Mucosa of stomach (tissue), 1 donor: ENCODE results near the gene GNPTAB.

ENCODE experiments used
- H3K27me3 ChIP-seq: one replicate; pipeline ENCODE4 v1.7.0; 2013; ENCODE audit warnings: mild to moderate bottlenecking, low read length; ENCODE audit not compliant: control insufficient read depth, insufficient read depth
- H3K36me3 ChIP-seq: one replicate; pipeline ENCODE4 v1.7.0; 2013; ENCODE audit warnings: low read length; ENCODE audit not compliant: control insufficient read depth, insufficient read depth
- H3K4me1 ChIP-seq: one replicate; pipeline ENCODE4 v1.7.0; 2013; ENCODE audit warnings: mild to moderate bottlenecking, low read length; ENCODE audit not compliant: control insufficient read depth, insufficient read depth
- H3K4me3 ChIP-seq: one replicate; pipeline ENCODE4 v1.7.0; 2013; ENCODE audit warnings: low read length
- H3K9ac ChIP-seq: one replicate; pipeline ENCODE4 v1.7.0; 2013; ENCODE audit warnings: mild to moderate bottlenecking, low read length, moderate library complexity
- H3K9me3 ChIP-seq: one replicate; pipeline ENCODE4 v1.7.0; 2013; ENCODE audit warnings: mild to moderate bottlenecking, low read length, moderate library complexity; ENCODE audit not compliant: control insufficient read depth
- donor health status: Pancreatic carcinoma.

The GNPTAB gene

GRCh38 chr12:101777978-101778377 is 52.8 kb downstream of the GNPTAB start:
- Histone ChIP-seq H3K9ac (no peak overlapping the region), H3K27me3 (no peaks in the 10 kb centered on the region), H3K9me3 (no peaks in the 10 kb centered on the region), H3K36me3 (no peaks in the 10 kb centered on the region), H3K4me1 (no peaks in the 10 kb centered on the region), H3K4me3 (no peak overlapping the region)

GRCh38 chr12:101777485-101777884 is 53.3 kb downstream of the GNPTAB start:
- no peaks in the 10 kb centered on the region for H3K9me3 ChIP-seq
- no peak overlapping the region for H3K9ac ChIP-seq
- H3K4me1 ChIP-seq: no peaks in the 10 kb centered on the region
- H3K27me3 ChIP-seq: no peaks in the 10 kb centered on the region
- H3K36me3 ChIP-seq: no peaks in the 10 kb centered on the region
- no peak overlapping the region for H3K4me3 ChIP-seq

- H3K4me3 ChIP-seq: no peak overlapping the region
- no peaks in the 10 kb centered on the region for H3K9me3 ChIP-seq
- no peaks in the 10 kb centered on the region for H3K4me1 ChIP-seq
- H3K36me3 ChIP-seq: no peaks in the 10 kb centered on the region
- H3K27me3 ChIP-seq: no peaks in the 10 kb centered on the region
- no peak overlapping the region for H3K9ac ChIP-seq
Observed at GRCh38 chr12:101775816-101776215, 54.9 kb downstream of the GNPTAB start.

- no peaks in the 10 kb centered on the region for H3K4me1 ChIP-seq
- no peaks in the 10 kb centered on the region for H3K9me3 ChIP-seq
- H3K9ac ChIP-seq: no peak overlapping the region
- no peaks in the 10 kb centered on the region for H3K27me3 ChIP-seq
- no peaks in the 10 kb centered on the region for H3K36me3 ChIP-seq
- no peak overlapping the region for H3K4me3 ChIP-seq
Observed at GRCh38 chr12:101773650-101774162, 57.1 kb downstream of the GNPTAB start.

GRCh38 chr12:101772012-101772775 is 58.6 kb downstream of the GNPTAB start:
- H3K27me3 ChIP-seq: no peaks in the 10 kb centered on the region
- no peaks in the 10 kb centered on the region for H3K4me1 ChIP-seq
- no peaks in the 10 kb centered on the region for H3K36me3 ChIP-seq
- H3K4me3 ChIP-seq: no peak overlapping the region
- no peaks in the 10 kb centered on the region for H3K9me3 ChIP-seq
- no peak overlapping the region for H3K9ac ChIP-seq

- no peak overlapping the region for H3K4me3 ChIP-seq
- no peak overlapping the region for H3K9ac ChIP-seq
- H3K36me3 ChIP-seq: no peaks in the 10 kb centered on the region
- H3K27me3 ChIP-seq: no peaks in the 10 kb centered on the region
- no peaks in the 10 kb centered on the region for H3K4me1 ChIP-seq
- no peaks in the 10 kb centered on the region for H3K9me3 ChIP-seq
Observed at GRCh38 chr12:101769865-101770264, 60.9 kb downstream of the GNPTAB start.

- no peaks in the 10 kb centered on the region for H3K27me3 ChIP-seq
- no peaks in the 10 kb centered on the region for H3K9me3 ChIP-seq
- no peak overlapping the region for H3K9ac ChIP-seq
- no peak overlapping the region for H3K4me3 ChIP-seq
- H3K4me1 ChIP-seq: no peaks in the 10 kb centered on the region
- no peaks in the 10 kb centered on the region for H3K36me3 ChIP-seq
Observed at GRCh38 chr12:101768781-101769180, 62.0 kb downstream of the GNPTAB start.

GRCh38 chr12:101767537-101767936 is 63.2 kb downstream of the GNPTAB start:
- no peaks in the 10 kb centered on the region for H3K4me1 ChIP-seq
- H3K36me3 ChIP-seq: no peaks in the 10 kb centered on the region
- H3K4me3 ChIP-seq: no peak overlapping the region

GRCh38 chr12:101764051-101764792 is 66.5 kb downstream of the GNPTAB start:
- no peaks in the 10 kb centered on the region for H3K9me3 ChIP-seq
- no peaks in the 10 kb centered on the region for H3K4me1 ChIP-seq
- H3K27me3 ChIP-seq: no peaks in the 10 kb centered on the region
- no peaks in the 10 kb centered on the region for H3K36me3 ChIP-seq
- H3K4me3 ChIP-seq: no peak overlapping the region
- H3K9ac ChIP-seq: no peak overlapping the region

More at GRCh38 chr12:101767537-101767936, 63.2 kb downstream of the GNPTAB start:
- Histone ChIP-seq H3K9me3 (no peaks in the 10 kb centered on the region), H3K27me3 (no peaks in the 10 kb centered on the region), H3K9ac (no peak overlapping the region)

GRCh38 chr12:101763246-101763931 is 67.4 kb downstream of the GNPTAB start:
- no peaks in the 10 kb centered on the region for H3K27me3 ChIP-seq

GRCh38 chr12:101761781-101762180 is 69.0 kb downstream of the GNPTAB start:
- H3K4me1 ChIP-seq: no peaks in the 10 kb centered on the region
- H3K36me3 ChIP-seq: no peaks in the 10 kb centered on the region
- H3K4me3 ChIP-seq: no peak overlapping the region
- H3K27me3 ChIP-seq: no peaks in the 10 kb centered on the region
- H3K9ac ChIP-seq: no peak overlapping the region
- no peaks in the 10 kb centered on the region for H3K9me3 ChIP-seq

More at GRCh38 chr12:101763246-101763931, 67.4 kb downstream of the GNPTAB start:
- no peaks in the 10 kb centered on the region for H3K36me3 ChIP-seq
- no peaks in the 10 kb centered on the region for H3K4me1 ChIP-seq
- no peak overlapping the region for H3K9ac ChIP-seq
- no peak overlapping the region for H3K4me3 ChIP-seq
- H3K9me3 ChIP-seq: no peaks in the 10 kb centered on the region

- no peaks in the 10 kb centered on the region for H3K36me3 ChIP-seq
- H3K9me3 ChIP-seq: no peaks in the 10 kb centered on the region
- no peak overlapping the region for H3K4me3 ChIP-seq
- no peaks in the 10 kb centered on the region for H3K27me3 ChIP-seq
- no peaks in the 10 kb centered on the region for H3K4me1 ChIP-seq
- H3K9ac ChIP-seq: no peak overlapping the region
Observed at GRCh38 chr12:101761350-101761749, 69.4 kb downstream of the GNPTAB start.
